GM12892 (cell line): Measurements from ENCODE around the gene MVK.

Experiments
- POLR2A ChIP-seq: IDR thresholded peaks from 2 replicates; pipeline ENCODE4 v1.6.1; 2011; ENCODE audit warnings: low read depth, low read length, control low read depth
- POLR2AphosphoS5 ChIP-seq: IDR thresholded peaks from 2 replicates; pipeline ENCODE4 v1.6.1; 2011; ENCODE audit warnings: low read depth, low read length, control low read depth

DNA sequence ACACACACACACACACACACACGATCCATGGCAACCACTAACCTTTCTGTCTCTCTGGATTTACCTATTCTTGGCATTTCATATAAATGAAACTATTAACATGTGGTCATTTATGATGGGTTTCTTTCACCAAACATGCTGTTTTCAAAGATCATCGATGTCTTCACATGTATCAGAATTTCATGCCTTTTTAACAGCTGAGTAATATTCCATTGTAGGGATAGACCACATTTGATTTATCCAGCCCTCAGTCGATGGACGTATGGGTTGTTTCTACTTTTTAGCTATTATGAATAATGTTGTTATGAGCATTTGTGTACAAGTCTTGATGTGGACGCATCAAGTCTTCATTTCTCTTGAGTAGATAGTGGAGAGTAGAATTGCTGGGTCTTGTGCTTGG lies 56.5 kb downstream of the MVK start:
- no peak for TF ChIP-seq POLR2AphosphoS5
- TF ChIP-seq POLR2A: no peak
